Suprapubic skin (tissue), 4 donors: ENCODE measurements around the gene SSH3.

ENCODE experiments used
- EP300 ChIP-seq: sonication (generic); formaldehyde crosslinking; IDR thresholded peaks from one replicate; pipeline ENCODE4 v1.6.1; 2017; ENCODE audit warnings: antibody characterized with exemption
- POLR2AphosphoS5 ChIP-seq, 3 donors: sonication (generic); formaldehyde crosslinking; IDR thresholded peaks; one replicate each; pipeline ENCODE4 v1.6.1; 2017; ENCODE audit warnings: antibody characterized with exemption in 3 of 3
- TF ChIP-seq, protein P1 (sequence below), 2 donors: fragments of 200-600 bp in 1 of 2; fragments of 450-650 bp in 1 of 2; sonication (generic) in 1 of 2; IDR thresholded peaks; one replicate each; pipeline ENCODE4 v1.5.1; 2016 to 2019; ENCODE audit warnings: antibody characterized with exemption in 2 of 2, mild to moderate bottlenecking in 1 of 2, moderate library complexity in 1 of 2

DNA sequence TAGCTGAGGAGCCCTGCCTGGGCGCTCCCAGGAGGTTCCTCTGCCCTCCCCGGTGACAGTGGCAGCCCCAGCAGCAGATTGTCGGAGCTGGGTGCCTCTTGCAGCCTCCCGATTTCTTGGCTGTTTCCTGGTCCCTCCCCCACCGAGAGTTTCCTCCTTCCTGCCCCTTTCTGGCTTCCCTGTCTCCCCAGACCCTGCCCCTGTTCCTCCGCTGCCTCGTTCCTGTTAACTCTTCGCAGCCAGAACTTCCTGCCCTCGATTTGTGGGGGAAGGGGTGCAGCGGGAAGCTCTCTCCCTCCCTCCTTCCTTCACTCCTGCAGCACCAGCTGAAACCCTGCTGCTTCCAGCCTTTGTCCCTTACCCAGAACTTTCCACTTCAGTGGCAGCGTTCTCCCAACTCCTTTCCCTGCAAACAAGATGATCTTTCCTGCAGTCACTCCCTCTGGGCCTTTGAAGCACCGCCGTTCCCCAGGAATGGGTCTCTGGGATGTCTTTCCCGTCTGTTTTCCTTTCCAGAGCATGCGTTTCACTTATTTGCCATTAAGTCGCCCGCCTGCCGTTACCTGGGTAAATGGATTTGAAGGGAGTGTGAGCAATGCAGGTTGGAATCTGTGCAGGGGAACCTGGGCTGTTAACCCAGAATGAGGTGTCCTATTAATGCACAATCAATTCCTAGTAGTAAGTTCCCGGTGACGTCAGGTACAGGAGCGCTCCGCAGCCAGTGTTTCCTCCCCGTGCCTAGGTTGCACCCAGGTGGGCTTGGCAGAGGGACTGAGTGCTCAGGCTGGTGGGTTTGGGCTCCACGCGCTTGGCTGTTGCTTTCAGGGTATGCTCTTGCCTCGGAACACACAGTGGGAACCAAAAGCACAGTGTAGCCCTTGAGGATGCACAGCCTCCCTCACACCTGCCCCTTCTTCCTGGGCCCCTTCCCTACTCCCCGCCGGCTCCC lies 32.8 kb upstream of the SSH3 start:
- TF ChIP-seq, protein P1, sequence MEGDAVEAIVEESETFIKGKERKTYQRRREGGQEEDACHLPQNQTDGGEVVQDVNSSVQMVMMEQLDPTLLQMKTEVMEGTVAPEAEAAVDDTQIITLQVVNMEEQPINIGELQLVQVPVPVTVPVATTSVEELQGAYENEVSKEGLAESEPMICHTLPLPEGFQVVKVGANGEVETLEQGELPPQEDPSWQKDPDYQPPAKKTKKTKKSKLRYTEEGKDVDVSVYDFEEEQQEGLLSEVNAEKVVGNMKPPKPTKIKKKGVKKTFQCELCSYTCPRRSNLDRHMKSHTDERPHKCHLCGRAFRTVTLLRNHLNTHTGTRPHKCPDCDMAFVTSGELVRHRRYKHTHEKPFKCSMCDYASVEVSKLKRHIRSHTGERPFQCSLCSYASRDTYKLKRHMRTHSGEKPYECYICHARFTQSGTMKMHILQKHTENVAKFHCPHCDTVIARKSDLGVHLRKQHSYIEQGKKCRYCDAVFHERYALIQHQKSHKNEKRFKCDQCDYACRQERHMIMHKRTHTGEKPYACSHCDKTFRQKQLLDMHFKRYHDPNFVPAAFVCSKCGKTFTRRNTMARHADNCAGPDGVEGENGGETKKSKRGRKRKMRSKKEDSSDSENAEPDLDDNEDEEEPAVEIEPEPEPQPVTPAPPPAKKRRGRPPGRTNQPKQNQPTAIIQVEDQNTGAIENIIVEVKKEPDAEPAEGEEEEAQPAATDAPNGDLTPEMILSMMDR (IDR thresholded peaks at IDR 0.05): no peak
- TF ChIP-seq POLR2AphosphoS5 (IDR thresholded peaks at IDR 0.05): no peak
- no peak for TF ChIP-seq EP300
